Measurements from ENCODE around the gene CLPTM1L. TPM values are rescaled to one million over a fixed set of nuclear protein-coding genes. Genes with fewer than 3 reads are reported as not detected.
A peak's percentile ranks its signal among the peaks of the same experiment; 100 is the strongest.

The CLPTM1L gene
- polyA plus RNA-seq, 3 donors = 14.1 to 76.2 (median 35.0) TPM

GRCh38 chr5:1338196-1338490 is 6.8 kb downstream of the CLPTM1L start:
- no peak for TF ChIP-seq CTCF (IDR thresholded peaks at IDR 0.05)
- no peak overlapping the region for H3K27ac ChIP-seq (ENCODE audit: low read depth in 1 of 2, low read length in 2 of 2)
- 98% methylated on average over 9 of the region's 12 CpGs for WGBS (ENCODE audit: insufficient coverage)
- no peak overlapping the region for H3K4me3 ChIP-seq (replicated peaks in 1 of 3; ENCODE audit: low read depth in 2 of 3, low read length in 3 of 3)
- no peak for DNase-seq
- Mint-ChIP-seq H3K36me3 (peaks cover 81 to 96% of the 10 kb centered on the region in 2 donors), H3K9me3 (no peaks in the 10 kb centered on the region), H3K27ac (peak overlapping the region in 1 of 7 donors; percentile 46), H3K4me3 (no peak overlapping the region), H3K4me1 (peaks cover 2% of the 10 kb centered on the region), H3K27me3 (ENCODE audit: low read depth in 3 of 3) (peaks cover 0 to 3% (median 0%) of the 10 kb centered on the region in 3 donors)
- H3K79me2 ChIP-seq (ENCODE audit: insufficient read depth, low read length) = peaks cover 7% of the 10 kb centered on the region
- H3K9me3 ChIP-seq (replicated peaks in 1 of 2; ENCODE audit: control insufficient read depth in 1 of 2, insufficient read depth in 1 of 2, low read length in 2 of 2) = no peaks in the 10 kb centered on the region
- H4K20me1 ChIP-seq (ENCODE audit: insufficient read depth, low read length) = peaks cover 44% of the 10 kb centered on the region
- peaks cover 0 to 2% of the 10 kb centered on the region in 2 donors for H3K4me1 ChIP-seq (ENCODE audit: control insufficient read depth in 1 of 2, insufficient read depth in 2 of 2, low read length in 2 of 2)
- no peak overlapping the region for H3K9ac ChIP-seq (ENCODE audit: insufficient read depth, low read length, poor library complexity, severe bottlenecking)
- peaks cover 91 to 99% of the 10 kb centered on the region in 2 donors for H3K36me3 ChIP-seq (replicated peaks in 1 of 2; ENCODE audit: control insufficient read depth in 1 of 2, insufficient read depth in 2 of 2, low read length in 2 of 2)
- H3K27me3 ChIP-seq (ENCODE audit: control insufficient read depth in 2 of 2, insufficient read depth in 2 of 2, low read length in 2 of 2) = no peaks in the 10 kb centered on the region
- no peak overlapping the region for H3K4me2 ChIP-seq (replicated peaks; ENCODE audit: extremely low read depth, low read length, poor library complexity, severe bottlenecking)
- H2AFZ ChIP-seq (ENCODE audit: insufficient read depth, low read depth, low read length, poor library complexity, severe bottlenecking) = no peak overlapping the region
- intact Hi-C loops (cut with micrococcal nuclease) = no loop called here

GRCh38 chr5:1337489-1338195 is 7.3 kb downstream of the CLPTM1L start:
- Histone ChIP-seq H3K27me3 (ENCODE audit: control insufficient read depth in 2 of 2, insufficient read depth in 2 of 2, low read length in 2 of 2) (no peaks in the 10 kb centered on the region), H3K4me1 (ENCODE audit: control insufficient read depth in 1 of 2, insufficient read depth in 2 of 2, low read length in 2 of 2) (no peaks in the 10 kb centered on the region), H3K4me2 (replicated peaks; ENCODE audit: extremely low read depth, low read length, poor library complexity, severe bottlenecking) (no peak overlapping the region), H3K9ac (ENCODE audit: insufficient read depth, low read length, poor library complexity, severe bottlenecking) (no peak overlapping the region), H3K9me3 (replicated peaks in 1 of 2; ENCODE audit: control insufficient read depth in 1 of 2, insufficient read depth in 1 of 2, low read length in 2 of 2) (no peaks in the 10 kb centered on the region), H4K20me1 (ENCODE audit: insufficient read depth, low read length) (peaks cover 45% of the 10 kb centered on the region), H3K36me3 (replicated peaks in 1 of 2; ENCODE audit: control insufficient read depth in 1 of 2, insufficient read depth in 2 of 2, low read length in 2 of 2) (peaks cover 92 to 99% of the 10 kb centered on the region in 2 donors), H3K27ac (ENCODE audit: low read depth in 1 of 2, low read length in 2 of 2) (no peak overlapping the region), H2AFZ (ENCODE audit: insufficient read depth, low read depth, low read length, poor library complexity, severe bottlenecking) (no peak overlapping the region), H3K4me3 (replicated peaks in 1 of 3; ENCODE audit: low read depth in 2 of 3, low read length in 3 of 3) (no peak overlapping the region), H3K79me2 (ENCODE audit: insufficient read depth, low read length) (peaks cover 6% of the 10 kb centered on the region)
- Mint-ChIP-seq H3K4me1 (no peaks in the 10 kb centered on the region), H3K9me3 (no peaks in the 10 kb centered on the region), H3K27ac (no peak overlapping the region), H3K36me3 (peaks cover 80 to 93% of the 10 kb centered on the region in 2 donors), H3K4me3 (no peak overlapping the region), H3K27me3 (ENCODE audit: low read depth in 3 of 3) (peaks cover 0 to 3% (median 0%) of the 10 kb centered on the region in 3 donors)
- WGBS (ENCODE audit: insufficient coverage) = 97% methylated on average over 22 of the region's 22 CpGs
- DNase-seq = no peak
- intact Hi-C loops (cut with micrococcal nuclease) = no loop called here
- TF ChIP-seq CTCF (IDR thresholded peaks at IDR 0.05) = no peak
